OCI-LY3 (cell line): ENCODE results near the gene IRF3.

Experiments used
- H2AFZ ChIP-seq: fragments of 200-600, 300-600 bp; shearing (Covaris generic); 2 replicates; pipeline ENCODE4 v1.6.0; 2014; ENCODE audit warnings: antibody characterized with exemption, low read depth, low read length
- H3K27ac ChIP-seq: fragments of 200-600, 300-600 bp; sonication (generic); 2 replicates; pipeline ENCODE4 v1.5.1; 2014; ENCODE audit warnings: mild to moderate bottlenecking, low read length, moderate library complexity, mixed read lengths
- H3K27me3 ChIP-seq: fragments of 200-600, 300-600 bp; sonication (generic); 2 replicates; pipeline ENCODE4 v1.6.1; 2014; ENCODE audit warnings: low read depth, low read length, mixed read lengths
- H3K36me3 ChIP-seq: fragments of 200-600, 300-600 bp; sonication (generic); replicated peaks from 2 replicates; pipeline ENCODE3; 2014; ENCODE audit warnings: low read depth, low read length, mixed read lengths
- H3K4me1 ChIP-seq: fragments of 300-600, 200-600 bp; sonication (generic); 2 replicates; pipeline ENCODE4 v1.6.1; 2014; ENCODE audit warnings: low read length, mixed read lengths
- H3K4me2 ChIP-seq: fragments of 200-600, 300-600 bp; sonication (generic); 2 replicates; pipeline ENCODE4 v1.6.1; 2014; ENCODE audit warnings: low read length, mixed read lengths
- H3K4me3 ChIP-seq: fragments of 300-600, 200-600 bp; sonication (generic); 2 replicates; pipeline ENCODE4 v1.5.1; 2014; ENCODE audit warnings: antibody characterized with exemption, mild to moderate bottlenecking, low read length, moderate library complexity
- H3K79me2 ChIP-seq: fragments of 300-600, 200-600 bp; shearing (Covaris generic); 2 replicates; pipeline ENCODE4 v1.6.1; 2014; ENCODE audit warnings: mild to moderate bottlenecking, low read length, mixed read lengths
- H3K9ac ChIP-seq: fragments of 300-600, 200-600 bp; shearing (Covaris generic); 2 replicates; pipeline ENCODE4 v1.6.0; 2014; ENCODE audit warnings: mild to moderate bottlenecking, low read length, moderate library complexity
- H3K9me3 ChIP-seq: fragments of 200-600, 300-600 bp; shearing (Covaris generic); 2 replicates; pipeline ENCODE4 v1.6.1; 2014; ENCODE audit warnings: low read length, mixed read lengths; ENCODE audit not compliant: insufficient read depth
- H4K20me1 ChIP-seq: fragments of 200-600, 300-600 bp; sonication (generic); 2 replicates; pipeline ENCODE4 v1.6.1; 2016; ENCODE audit warnings: low read length, mixed read lengths; ENCODE audit not compliant: insufficient read depth
- CTCF ChIP-seq: fragments of 200-600, 300-600 bp; sonication (generic); IDR thresholded peaks from 2 replicates; pipeline ENCODE4 v1.5.1; 2014; ENCODE audit warnings: antibody characterized with exemption, low read length, low read depth
- EZH2phosphoT487 ChIP-seq: fragments of 200-600 bp; shearing (Covaris generic); IDR thresholded peaks from 2 replicates; pipeline ENCODE4 v1.6.1; 2018; ENCODE audit warnings: antibody characterized with exemption, mixed run types, low read depth

Gene IRF3

GRCh38 chr19:49615861-49616260, 49.8 kb downstream of the IRF3 start:
- no peaks in the 10 kb centered on the region for H3K27me3 ChIP-seq
- no peak overlapping the region for H3K27ac ChIP-seq
- no peak overlapping the region for H3K4me3 ChIP-seq
- H3K36me3 ChIP-seq, result peaks cover 48% of the 10 kb centered on the region
- TF ChIP-seq EZH2phosphoT487 (no peak), CTCF (no peak)
- H3K79me2 ChIP-seq, result peaks cover 25% of the 10 kb centered on the region
- H3K9ac ChIP-seq, result no peak overlapping the region
- no peaks in the 10 kb centered on the region for H3K9me3 ChIP-seq
- H3K4me2 ChIP-seq, result no peak overlapping the region
- H2AFZ ChIP-seq, result no peak overlapping the region
- no peaks in the 10 kb centered on the region for H3K4me1 ChIP-seq
- peaks cover 7% of the 10 kb centered on the region; the same call in 1 of the 2 replicates for H4K20me1 ChIP-seq

GRCh38 chr19:49614096-49614833, 51.4 kb downstream of the IRF3 start:
- peaks cover 7% of the 10 kb centered on the region; the same call in 1 of the 2 replicates for H4K20me1 ChIP-seq
- no peaks in the 10 kb centered on the region for H3K4me1 ChIP-seq
- H3K36me3 ChIP-seq, result peaks cover 49% of the 10 kb centered on the region
- TF ChIP-seq CTCF (no peak), EZH2phosphoT487 (no peak)
- no peaks in the 10 kb centered on the region for H3K27me3 ChIP-seq
- H3K4me2 ChIP-seq, result no peak overlapping the region
- H3K9ac ChIP-seq, result no peak overlapping the region
- H3K9me3 ChIP-seq, result no peaks in the 10 kb centered on the region
- H3K27ac ChIP-seq, result no peak overlapping the region
- peaks cover 38% of the 10 kb centered on the region for H3K79me2 ChIP-seq
- no peak overlapping the region for H2AFZ ChIP-seq
- H3K4me3 ChIP-seq, result no peak overlapping the region

GRCh38 chr19:49613374-49613773, 52.3 kb downstream of the IRF3 start:
- Histone ChIP-seq H3K4me3 (no peak overlapping the region), H4K20me1 (peaks cover 11% of the 10 kb centered on the region; the same call in 1 of the 2 replicates), H3K27ac (no peak overlapping the region), H3K79me2 (peaks cover 47% of the 10 kb centered on the region), H3K27me3 (no peaks in the 10 kb centered on the region), H3K4me2 (no peak overlapping the region), H3K36me3 (peaks cover 51% of the 10 kb centered on the region), H3K9me3 (no peaks in the 10 kb centered on the region), H2AFZ (no peak overlapping the region), H3K4me1 (no peaks in the 10 kb centered on the region), H3K9ac (no peak overlapping the region)
- TF ChIP-seq EZH2phosphoT487 (no peak), CTCF (no peak)
